HG03025 (cell line): ENCODE measurements around the gene MVK.

ENCODE experiments used
- ATAC-seq: cut with Tn5 transposase; IDR thresholded peaks from one replicate; pipeline ENCODE4 v1.9.1; 2021; ENCODE audit warnings: mild to moderate bottlenecking, moderate library complexity; ENCODE audit not compliant: unreplicated experiment, low FRiP score

MVK gene

DNA sequence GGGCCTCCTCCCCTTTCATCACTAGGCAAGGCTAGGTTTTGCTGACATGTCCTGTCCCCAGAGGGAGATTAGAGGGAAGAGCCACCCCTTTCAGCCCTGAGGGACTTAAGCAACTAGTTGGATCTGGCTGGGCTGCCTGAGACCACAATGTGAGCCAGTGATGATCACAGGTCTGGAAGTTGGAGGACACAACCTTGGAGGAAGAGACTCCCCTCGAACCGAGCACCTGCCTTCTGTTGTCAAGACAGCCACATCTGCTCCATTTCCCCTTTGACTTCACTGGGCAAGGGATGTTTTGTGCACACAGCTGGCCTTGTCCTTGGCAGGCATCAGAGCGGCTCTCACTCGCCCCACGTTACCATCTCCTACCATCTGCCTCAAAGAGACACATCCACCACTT lies 31.4 kb downstream of the MVK start:
- no peak for ATAC-seq

DNA sequence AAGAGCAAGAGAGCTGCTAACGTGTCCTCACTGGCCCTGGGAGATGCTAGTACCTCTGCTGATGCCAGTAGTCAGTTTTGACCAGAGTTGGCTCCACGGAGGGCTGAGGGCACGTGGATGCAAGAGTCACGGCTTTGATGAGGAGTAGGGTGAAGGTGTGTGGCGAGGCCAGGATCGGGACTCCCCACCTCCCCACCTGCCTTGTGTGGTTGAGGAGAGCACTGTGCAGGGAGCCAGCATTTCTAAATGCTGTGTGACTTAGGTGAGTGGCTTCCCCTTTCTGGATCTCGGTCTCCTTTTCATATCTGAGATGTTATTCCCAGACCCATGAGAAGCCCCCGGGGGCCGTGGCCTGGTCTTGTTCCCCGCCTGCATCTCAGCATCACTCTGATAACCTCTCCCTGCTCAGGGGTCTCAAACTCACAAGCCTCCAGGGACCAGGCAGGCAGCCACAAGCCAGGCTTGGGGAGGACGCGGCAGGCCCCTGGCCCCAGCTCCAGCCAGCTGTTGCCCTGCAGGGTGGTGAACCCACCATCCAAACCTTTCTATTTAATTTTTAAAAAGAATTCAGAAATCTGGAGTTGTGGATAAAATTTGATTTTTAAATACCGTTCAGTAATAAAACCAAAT lies 32.1 kb downstream of the MVK start:
- ATAC-seq: no peak

DNA sequence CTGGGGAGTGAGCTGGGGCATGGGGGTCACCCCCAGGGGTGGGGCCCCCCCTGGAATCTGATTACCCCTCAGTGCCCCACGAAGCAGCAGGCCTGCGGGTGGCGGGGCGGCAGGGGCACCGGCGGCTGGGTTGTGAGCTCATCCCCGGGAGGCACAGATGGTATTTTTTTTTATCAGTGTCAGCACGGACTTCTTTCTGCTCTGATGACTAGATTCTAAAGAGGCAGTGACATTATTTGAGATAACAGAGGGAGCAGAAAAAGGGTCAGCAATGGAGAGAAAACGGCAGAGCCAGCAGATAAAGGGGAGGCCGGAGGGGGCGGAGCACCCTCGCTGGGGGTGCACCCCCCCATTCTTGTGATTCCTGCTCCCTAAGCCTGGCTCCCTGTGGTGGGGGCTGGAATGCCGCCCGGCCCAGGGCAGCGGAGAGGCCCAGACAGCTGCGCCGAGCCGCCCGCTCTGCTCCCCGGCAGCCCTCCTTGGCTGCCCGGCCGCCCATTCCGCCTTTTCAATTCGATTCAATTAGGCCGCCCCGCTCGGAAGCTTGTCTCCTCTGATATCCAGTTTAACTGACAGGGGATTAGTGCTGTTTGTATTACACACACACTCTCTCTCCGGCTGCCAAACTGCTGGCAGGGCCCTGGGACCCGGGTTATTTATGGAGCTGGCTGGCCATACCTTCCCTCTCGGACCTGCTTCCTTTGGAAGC lies 32.9 kb downstream of the MVK start:
- ATAC-seq: no peak

DNA sequence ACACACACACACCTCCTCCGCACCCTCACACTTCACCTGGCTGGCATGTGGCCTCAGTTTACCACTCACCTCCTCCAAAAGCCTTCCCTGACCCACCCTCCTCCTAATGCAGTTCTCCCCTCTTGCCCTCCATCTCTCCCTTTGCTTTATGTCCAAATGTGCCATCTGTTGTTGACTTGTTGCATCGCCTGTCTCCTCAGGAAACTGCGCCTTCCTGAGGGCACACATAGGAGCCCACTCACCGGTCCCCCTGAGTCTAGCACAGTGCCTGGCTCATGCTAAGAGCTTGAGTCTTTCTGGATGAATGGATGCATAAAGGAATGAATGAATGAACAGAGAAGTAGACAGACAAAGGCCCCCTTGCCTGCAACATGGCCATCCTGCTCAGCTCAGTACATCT lies 34.0 kb downstream of the MVK start:
- no peak for ATAC-seq

DNA sequence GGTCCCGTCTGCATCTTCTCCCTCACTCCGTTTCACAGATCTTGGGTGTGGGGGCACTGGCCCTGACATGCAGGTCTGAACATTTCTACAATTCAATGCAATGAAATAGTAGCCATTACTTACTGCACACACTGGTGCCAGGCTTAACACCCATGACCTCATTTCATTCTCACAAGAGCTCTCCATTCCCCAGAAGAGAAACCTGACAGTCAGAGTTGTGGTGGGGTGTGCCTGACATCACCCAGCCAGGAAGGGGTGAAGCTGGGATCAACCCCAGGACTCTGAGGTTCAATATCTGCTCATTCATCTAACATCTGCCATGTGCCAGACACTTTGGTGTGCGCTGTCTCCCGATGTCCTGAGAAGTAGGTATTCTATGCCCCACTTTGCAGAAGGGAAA lies 34.7 kb downstream of the MVK start:
- ATAC-seq: no peak

DNA sequence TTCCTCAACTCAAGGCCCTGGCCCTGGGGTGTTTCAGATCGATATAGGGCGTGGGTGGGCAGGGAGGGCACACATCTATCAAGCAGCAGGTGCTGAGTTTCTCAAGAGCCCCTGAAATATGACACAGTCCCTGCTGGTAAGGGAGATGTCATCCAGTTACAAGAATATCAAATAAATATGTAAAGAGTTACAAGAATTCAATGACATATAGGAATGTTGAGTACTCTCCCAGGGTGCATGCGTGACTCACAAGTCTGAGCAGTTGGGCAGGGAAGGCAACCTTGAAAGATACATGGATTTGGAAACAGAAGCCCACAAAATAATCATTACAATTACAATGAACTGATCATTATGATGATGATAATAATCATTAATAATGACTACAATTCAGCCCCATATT lies 35.2 kb downstream of the MVK start:
- ATAC-seq: no peak

DNA sequence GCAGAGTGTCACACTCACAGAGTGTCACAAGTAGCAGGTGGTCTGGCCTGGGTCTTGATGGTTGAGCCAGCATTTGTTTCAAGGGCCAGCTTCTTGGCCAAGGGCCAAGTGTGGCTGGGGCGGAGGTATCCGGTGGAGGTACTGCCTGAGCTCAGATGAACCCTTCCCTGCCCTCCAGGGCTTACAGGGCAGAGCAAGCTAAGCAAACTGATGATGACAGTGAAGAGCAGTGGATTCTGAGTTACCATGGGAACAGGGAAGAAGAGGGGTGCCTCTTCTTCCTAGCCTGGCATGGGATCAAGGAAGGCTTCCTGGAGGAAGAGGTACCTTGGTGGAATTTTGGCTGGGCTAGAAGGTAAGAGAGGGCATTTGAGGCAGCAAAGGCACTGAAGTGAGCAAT lies 35.7 kb downstream of the MVK start:
- ATAC-seq: no peak

DNA sequence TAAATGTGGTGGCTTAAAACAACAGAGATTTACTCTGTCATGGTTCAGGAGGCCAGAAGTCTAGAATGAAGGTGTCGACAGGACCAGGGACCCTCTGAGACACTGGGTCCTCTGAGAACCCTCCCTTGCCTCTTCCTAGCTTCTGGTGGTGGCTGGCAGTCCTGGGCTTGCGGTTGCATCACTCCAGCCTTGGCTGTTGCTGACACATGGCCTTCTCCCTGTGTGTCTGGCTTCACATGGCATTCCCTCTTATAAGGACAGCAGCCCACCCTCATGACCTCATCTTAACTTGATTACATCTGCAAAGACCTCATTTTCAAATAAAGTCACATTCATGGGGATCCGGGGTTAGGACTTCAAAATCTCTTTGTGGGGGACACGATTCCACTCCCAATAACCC lies 36.9 kb downstream of the MVK start:
- ATAC-seq: no peak

DNA sequence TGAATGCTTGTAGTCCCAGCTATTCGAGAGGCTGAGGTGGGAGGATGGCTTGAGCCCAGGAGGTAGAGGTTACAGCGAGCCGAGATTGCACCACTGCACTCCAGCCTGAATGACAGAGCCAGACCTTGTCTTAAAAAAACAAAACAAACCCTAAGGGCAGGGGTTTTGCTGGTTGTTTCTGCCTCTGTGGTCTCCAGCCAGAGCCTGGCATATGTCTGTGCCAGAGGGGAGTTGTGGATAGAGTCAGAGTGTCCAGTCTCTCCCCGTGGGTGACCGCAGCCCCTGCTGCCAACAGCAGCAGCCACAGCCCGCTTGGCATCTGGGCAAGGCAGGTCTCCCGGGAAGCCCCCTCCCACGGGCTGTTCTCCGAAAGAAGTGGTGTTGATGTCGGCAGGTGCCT lies 37.6 kb downstream of the MVK start:
- no peak for ATAC-seq

DNA sequence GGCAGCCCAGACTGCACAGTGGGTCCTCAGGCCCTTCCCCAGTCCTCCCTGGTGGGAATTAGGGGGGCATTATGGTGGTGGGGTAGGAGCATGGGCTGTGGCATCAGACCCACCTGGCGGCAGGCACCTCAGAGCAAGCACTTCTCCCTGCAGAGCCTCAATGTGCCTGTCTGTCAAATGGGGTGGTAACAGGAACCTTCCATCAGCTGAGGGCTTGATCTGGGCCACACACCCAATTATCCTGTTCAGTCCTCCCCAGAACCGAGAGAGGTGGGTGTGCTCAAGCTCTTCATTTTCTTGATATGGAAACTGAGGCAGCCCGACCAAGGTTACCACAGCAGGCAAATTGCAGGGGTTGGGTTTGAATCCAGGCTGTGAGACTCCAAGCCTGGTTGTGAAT lies 38.4 kb downstream of the MVK start:
- ATAC-seq: no peak

DNA sequence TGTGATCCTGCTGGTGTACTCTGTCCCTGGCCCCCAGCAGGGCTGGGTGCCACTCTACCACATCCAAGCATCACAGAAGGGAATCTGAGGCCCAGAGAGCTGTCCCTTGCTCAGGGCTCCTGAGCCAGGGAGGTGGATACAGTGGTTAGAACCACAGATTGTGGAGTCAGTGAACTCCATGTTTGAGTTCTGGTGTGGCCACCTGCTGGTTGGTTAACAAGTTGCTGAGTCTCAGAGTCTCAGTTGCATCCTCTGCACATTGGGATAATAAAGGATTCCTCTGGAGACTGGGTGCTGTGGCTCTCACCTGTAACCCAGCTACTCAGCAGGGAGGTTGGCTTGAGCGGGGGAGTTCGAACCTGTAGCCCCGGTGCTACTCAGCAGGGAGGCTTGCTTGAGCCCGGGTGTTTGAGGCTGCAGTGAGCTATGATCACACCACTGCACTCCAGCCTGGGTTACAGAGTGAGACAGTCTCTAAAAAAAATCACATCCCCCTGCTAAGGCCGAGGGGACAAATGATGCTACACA lies 39.4 kb downstream of the MVK start:
- ATAC-seq: no peak

DNA sequence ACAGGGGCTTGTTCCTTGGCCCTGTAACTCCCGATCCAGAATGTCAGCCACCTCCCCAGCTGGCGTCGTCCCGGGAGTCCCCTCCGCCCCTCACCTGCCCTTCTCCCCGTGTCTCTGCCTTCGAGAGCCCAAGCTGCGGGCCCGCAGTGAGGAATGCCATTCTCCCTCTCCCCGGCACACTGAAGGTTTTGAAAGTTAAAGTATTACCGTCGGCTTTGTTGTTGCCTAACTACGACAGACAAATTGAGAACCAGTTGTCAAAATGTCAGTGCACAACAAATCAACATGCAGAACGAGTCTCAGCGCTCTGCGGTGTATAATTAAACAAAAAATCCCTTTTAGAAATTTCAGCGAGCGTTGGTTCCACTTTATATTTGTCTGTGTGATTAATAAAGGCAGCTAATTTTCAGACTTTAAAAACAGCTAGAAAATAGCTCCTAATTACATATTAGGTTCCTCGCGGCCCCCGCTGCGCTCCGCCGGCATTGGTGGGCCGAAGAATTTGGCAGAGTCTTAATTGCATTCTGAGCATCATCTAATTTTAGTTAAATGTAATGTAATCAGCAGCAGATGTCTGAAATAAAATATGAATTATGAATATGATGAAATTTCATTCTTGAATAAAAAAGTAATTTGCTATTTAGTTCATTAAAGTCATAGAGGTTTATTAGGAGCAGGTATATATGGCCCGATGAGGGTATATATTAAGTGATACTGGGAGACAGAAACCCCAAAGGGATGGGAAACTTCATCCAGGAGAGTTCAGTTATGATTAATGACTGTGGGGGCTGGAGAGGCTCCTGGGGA lies 40.3 kb downstream of the MVK start:
- ATAC-seq: no peak

DNA sequence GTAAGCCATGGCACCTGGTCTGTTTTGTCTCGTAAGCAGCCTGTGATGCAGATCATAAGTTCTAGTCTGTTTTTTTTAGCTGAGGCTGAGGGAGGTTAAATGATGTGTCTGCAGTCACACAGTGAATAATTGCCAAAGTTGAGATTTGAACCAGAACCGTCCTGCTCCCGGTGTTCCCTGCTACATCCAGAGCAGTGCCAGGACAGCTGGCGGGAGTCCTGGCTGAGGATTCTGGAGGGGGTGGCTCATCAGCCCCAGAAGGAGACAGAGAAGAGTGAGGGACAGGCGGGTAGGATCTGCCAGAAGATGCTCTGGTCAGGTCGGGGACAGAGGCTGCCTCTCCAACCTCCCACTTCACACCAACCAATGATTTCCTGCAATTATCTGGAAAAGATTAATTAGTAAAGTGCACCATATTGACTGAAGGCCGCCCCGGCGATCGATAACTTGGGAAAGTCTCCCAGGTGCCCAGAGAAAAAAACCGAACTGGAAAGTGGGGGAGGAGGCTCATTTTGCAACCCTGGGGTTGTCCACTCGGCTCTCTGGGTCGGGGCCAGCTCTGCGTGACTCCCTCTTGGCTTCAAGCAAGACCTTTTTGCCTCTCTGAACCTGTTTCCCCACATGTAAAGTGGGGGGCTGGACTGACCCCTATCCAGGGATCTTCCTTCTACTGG lies 42.1 kb downstream of the MVK start:
- ATAC-seq: no peak

DNA sequence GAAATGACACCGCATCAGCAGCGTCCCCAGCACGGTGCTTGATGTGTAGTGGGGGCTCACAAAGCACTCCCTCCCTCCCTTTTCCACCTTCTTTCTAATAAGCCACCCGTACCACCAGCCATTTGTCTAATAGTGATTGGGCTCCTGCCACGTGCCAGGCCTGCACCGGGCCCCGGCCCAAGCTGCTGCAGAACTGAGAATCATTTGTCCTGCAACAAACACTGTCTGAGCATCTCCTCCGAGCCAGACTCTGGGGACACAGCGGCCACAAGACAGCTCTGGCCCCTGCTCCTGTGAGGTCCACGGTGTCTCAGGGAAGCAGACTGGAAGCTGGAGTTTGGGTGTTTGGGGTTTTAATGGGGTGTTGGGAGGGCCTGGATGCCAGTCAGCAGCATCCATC lies 43.9 kb downstream of the MVK start:
- no peak for ATAC-seq

DNA sequence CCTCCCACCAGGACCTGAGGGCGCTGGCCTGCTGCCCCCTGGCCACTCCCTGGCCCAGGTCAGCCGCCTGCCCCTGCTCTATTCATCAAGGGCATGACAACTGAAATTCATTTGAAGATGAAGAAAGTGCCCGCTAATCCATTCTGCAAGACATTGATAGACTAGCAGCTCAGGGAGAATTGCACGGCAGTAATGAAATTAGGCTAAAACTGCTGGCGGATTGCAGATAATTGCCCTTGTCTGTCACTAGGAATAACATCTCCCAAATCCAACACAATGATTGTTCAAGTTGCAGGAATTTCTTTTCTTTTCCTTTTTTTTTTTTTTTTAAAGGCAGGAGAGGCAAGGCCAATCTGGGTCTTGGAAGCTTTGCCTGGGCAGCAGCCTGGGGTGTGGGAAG lies 44.5 kb downstream of the MVK start:
- no peak for ATAC-seq

DNA sequence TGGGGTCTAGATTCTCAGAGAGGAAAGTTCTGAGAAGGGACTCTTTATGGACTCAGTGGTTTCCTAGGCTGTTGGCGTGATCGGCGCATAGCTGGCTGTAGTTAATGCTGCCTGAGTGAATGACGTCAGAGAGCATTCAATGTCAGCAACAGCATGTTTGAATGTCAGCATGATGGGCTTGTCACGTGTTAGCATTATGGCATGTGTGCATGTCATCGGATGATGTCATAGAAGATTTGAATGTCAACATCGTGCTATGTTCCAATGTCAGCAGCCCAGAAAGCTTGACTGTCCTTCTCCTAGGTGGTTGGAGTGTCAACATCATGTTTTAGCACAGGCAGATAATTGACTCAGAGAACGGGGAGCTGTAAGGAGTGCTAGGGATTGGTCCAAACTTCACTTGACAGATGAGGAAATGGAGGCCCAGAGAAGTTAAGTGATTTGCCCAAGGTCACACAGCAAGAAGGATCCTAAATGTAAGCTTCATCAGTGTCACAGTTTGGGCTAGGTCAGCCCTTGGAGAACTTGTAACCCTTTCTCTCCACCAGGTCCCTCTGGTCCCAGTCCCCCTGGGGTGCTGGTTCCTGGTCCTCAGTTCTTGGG lies 45.5 kb downstream of the MVK start:
- ATAC-seq: no peak

DNA sequence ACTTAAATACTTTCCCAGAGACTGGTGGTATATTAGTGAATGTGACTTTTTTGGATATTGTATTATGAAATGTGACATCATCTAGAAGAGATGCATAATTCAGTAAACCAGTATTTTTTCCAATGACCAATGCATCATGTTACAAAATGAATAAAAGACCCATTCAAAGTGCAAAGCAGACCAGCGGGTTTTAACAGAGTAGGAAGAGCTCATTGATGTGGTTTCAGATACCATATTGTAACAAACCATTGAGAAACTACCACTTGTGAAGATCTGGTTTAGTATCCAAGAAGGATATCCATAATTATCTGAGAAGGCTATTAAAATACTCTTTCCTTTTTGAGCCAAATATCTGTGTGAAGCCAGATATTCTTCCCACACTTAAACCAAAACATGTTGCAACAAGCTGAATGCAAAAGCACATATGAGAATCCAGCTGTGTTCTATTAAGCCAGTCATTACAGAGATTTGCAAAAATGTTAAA lies 47.7 kb downstream of the MVK start:
- ATAC-seq: no peak

DNA sequence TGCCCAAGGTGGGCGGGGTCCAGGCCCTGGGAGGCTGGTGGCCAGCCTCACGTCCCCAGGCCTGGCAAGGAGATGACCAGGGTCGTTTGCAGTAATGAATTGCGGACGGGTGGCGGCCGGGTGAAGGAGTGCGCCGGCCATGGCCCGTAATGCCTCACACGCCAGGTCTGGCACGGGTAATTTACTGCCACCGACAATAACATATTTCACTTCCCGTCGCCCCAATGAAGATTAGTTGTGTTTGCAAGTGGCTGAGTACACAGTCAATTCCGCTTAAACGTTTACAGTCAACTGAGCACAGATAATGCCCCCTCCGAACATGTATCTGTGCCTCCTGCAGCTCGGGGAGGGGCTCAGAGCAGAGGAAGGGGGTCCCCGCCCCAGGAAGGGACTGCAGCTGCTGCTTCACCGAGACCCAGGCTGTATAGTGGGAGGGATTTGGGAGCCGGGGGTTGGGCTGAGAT lies 48.3 kb downstream of the MVK start:
- ATAC-seq: no peak

DNA sequence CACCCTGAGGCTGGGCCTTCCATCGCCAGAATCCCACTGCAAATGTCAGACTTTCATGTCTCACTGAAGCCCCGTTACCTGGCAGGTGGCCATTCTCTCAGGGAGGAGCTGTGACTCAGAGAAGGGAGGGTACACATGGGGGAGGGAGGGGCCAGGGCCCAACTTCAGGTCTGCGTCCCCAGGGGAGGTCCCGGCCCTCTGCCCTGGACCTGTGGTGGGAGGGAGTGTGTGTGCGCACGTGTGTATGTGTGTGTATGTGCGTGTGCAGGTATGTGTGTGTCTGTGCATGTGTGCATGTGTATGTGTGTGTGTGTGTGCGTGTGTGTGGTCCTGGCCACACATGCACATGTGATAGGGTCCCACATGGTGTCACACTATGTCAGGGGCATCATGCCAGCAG lies 50.9 kb downstream of the MVK start:
- ATAC-seq: no peak

DNA sequence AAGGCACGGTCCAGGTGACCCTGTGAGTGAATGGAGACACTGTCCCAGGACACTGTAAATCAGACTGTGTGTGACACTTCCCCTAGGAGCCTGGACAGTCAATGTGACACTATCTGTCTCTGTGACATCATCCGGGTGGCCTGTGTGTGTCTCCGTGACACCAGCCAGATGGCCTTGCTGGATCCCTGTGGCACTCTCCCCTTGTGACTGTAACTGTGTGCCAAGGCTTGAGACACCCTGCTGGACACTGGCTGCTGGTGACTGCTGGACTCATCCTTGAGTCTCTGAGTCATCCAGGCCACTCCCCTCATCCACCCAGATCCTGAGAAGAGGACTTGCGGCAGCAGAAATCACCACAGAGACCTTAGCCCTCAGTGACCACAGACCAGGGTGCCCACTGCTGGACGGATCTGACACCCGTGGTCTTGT lies 51.6 kb downstream of the MVK start:
- ATAC-seq: no peak
